GM08714 (cell line): Measurements from ENCODE around the gene NPNT.
"Not testable (repeated sequence)": the region's sequence is repeated elsewhere in the genome, so short reads cannot be mapped to it uniquely, and the experiment has no call there.

ENCODE experiments used
- H3K4me3 ChIP-seq: fragments of 200-500 bp; sonication (Bioruptor generic); 2 replicates; pipeline ENCODE4 v1.5.1; 2014; ENCODE audit warnings: mild to moderate bottlenecking, low read length, inconsistent platforms
- ZNF274 ChIP-seq: IDR thresholded peaks from 2 replicates; pipeline ENCODE4 v1.6.1; 2012; ENCODE audit warnings: mild to moderate bottlenecking, low read depth, low read length

NPNT gene, protein sequence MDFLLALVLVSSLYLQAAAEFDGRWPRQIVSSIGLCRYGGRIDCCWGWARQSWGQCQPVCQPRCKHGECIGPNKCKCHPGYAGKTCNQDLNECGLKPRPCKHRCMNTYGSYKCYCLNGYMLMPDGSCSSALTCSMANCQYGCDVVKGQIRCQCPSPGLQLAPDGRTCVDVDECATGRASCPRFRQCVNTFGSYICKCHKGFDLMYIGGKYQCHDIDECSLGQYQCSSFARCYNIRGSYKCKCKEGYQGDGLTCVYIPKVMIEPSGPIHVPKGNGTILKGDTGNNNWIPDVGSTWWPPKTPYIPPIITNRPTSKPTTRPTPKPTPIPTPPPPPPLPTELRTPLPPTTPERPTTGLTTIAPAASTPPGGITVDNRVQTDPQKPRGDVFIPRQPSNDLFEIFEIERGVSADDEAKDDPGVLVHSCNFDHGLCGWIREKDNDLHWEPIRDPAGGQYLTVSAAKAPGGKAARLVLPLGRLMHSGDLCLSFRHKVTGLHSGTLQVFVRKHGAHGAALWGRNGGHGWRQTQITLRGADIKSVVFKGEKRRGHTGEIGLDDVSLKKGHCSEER

DNA sequence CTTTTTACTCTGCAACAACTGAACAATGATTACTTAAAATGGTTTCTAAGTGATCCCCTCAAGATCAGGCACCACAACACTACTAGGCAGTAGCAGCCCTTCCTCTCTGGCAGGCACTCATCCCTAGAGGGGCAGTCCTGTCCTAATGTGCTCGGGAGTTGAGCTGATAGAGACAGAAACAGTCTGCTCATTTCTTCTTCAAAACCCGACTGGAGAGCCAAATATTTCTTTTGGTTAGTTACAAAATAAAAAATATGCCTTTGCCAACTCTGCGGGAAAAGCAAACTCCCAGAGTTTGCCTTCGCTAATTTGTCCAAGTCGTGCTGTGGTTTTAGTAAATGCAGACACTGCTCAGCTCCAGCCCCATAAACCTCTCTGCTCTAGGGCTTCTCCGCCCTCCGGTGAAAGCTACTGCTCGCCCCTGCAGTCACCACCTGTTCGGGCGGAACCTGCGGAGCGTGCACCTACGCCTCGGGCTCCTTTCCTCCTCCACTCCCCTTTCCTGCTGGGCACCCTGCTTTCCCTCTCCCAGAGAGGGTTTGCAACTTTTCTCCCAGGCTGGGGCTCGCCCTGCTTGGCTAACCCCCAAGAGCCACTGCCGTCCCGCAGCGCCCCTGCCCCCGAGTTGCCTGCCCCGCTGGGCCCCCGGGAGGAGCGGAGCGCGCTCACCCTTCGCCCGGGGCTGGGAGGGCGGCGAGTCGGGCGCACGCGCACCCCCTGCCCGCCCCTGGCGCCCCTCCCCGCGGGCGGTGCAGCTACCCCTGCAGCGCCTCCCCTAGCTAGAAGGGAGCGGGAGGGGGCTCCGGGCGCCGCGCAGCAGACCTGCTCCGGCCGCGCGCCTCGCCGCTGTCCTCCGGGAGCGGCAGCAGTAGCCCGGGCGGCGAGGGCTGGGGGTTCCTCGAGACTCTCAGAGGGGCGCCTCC lies at the start of gene NPNT:
Gene NPNT, plus strand, starts transcription at position 812 of the 923 bp plus-strand sequence. CDS start 182 bp downstream, outside the sequence.
- peak within 1 kb of the TSS; percentile 51; the same call in 1 of the 2 replicates for H3K4me3 ChIP-seq
- TF ChIP-seq ZNF274, result no peak

DNA sequence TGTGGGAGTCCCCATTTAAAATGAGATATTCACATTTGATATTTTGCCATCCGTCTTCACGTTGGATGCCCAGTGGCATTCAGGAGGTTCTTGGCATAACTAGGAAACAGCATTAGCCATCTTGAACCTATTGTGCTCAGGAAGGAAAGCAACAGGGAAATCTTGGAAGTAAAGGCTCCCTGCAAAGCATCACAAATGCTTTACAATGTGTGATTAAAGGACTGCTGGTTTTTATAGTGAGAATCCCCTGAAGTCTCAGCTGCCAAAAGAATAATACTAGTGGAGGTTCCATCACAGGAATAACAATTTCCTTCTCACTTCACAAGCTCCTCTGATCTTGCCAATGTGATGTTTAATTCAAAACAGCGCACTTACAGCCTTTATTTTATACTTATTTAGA lies 49.7 kb upstream of the NPNT start:
- H3K4me3 ChIP-seq, result no peak overlapping the region
- TF ChIP-seq ZNF274, result no peak

DNA sequence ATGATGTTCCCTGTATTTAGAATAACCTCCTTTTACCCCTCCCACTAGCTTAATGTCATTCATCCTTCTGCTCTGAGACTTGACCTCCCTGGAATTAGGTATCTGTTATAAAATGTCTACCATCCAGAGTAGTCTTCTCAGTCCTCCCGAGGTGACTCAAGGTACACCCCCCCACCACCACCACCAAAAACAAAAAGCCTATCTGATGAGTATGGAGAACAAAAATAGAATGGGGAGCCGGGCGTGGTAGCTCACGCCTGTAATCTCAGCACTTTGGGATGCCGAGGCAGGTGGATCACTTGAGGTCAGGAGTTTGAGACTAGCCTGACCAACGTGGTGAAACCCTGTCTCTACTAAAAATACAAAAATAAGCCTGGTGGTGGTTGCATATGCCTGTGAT lies 46.9 kb upstream of the NPNT start:
- not testable (repeated sequence) for H3K4me3 ChIP-seq

DNA sequence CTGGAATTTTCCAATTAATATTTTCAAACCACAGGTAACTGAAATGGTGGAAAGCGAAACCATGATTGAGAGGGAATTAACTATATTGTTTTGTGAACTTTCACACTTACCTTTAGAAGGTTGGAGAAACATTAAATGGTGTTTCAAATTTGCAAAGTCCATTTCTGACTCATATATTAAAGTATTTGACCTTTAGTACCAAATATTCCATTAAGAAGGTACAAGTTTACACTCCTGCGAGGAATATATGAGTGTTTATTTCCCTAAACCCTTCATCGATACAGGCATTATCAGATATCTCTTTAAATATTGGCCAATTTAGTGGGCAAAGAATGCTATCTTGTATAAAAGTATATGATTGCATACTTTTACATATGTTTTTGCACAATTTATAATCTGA lies 44.1 kb upstream of the NPNT start:
- no peak overlapping the region for H3K4me3 ChIP-seq
- no peak for TF ChIP-seq ZNF274

DNA sequence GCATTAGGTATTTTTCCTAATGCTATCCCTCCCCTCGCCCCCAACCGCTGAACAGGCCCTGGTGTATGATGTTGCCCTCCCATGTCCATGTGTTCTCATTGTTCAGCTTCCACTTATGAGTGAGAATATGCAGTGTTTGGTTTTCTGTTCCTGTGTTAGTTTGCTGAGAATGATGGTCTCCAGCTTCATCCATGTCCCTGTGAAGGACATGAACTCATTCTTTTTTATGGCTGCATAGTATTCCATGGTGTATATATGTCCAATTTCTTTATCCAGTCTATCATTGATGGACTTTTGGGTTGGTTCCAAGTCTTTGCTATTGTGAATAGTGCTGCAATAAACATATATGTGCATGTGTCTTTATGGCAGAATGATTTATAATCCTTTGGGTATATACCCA lies 43.0 kb upstream of the NPNT start:
- H3K4me3 ChIP-seq, result not testable (repeated sequence)

DNA sequence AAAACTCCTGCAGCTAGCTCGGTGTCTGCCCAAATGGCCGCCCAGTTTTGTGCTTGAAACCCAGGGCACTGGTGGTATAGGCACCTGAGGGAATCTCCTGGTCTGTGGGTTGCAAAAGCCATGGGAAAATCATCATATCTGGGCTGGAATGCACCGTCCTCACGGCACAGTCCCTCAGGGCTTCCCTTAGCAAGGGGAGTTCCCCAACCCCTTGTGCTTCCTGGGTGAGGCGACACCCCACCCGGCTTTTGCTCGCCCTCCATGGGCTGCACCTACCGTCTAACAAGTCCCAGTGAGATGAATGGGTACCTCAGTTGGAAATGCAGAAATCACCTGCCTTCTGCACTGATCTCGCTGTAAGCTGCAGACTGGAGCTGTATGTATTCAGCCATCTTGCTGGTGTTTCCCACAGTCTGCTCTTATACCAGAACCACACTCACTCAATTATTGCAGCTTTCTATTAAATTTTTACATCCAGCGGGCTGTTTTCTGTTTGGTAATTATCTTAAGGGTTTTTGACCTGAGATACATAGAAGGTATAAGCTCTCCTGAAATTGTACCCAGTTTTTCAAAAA lies 36.7 kb upstream of the NPNT start:
- no peak for TF ChIP-seq ZNF274
- no peak overlapping the region for H3K4me3 ChIP-seq

DNA sequence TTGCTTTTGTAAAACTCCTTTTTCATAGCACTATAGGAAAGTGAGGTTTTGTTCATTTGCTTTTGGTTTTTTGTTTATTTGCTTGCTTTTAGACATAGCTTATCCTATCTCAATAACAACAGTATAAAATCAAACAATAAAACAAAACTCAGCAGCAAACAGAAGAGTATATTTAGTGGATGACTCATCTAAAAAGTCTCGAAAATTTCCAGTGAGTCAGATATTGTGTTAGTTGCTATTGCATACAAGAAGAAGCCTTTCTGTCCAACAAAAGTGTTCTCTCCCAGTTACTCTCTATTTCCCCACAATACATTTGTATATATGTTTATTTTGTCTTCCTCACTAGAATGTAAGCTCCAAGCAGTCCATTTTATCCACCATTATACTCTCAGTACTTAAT lies 36.0 kb upstream of the NPNT start:
- H3K4me3 ChIP-seq, result no peak overlapping the region
- no peak for TF ChIP-seq ZNF274

DNA sequence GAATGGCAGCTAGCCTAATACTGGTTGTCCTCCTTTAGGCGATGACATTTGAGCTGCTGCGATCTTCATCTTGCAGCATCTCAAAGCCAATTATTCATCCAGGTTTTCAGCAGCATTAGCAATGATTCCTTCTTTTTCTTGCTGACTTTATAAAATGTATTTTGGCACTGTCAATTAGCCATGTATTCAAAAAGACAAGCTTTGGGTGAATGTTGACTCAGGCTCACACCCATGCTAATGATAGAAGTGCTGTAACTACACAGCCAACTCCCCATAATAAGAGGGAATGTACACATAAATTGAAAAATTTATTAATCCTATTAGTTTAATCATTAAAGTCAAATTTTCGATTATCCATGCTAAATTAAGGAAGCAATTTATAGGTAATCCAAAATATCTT lies 24.3 kb upstream of the NPNT start:
- no peak overlapping the region for H3K4me3 ChIP-seq
- no peak for TF ChIP-seq ZNF274

DNA sequence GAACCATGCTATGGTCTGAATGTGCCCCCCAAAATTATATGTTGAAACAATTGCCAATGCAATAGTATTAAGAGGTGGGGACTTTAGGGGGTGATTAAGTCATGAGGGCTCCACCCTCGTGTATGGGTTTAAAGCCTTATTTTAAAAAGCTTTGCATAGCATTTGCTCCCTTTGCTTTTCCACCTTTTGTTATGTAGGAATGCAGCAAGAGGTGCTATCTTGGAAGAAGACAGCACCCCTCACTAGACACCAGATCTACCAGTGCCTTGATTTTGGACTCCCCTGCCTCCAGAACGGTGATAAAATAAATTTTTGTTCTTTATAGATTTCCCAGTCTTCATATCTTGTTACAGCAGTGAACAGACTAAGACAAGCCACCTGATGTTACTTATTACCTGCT lies 23.3 kb upstream of the NPNT start:
- no peak overlapping the region for H3K4me3 ChIP-seq
- no peak for TF ChIP-seq ZNF274

DNA sequence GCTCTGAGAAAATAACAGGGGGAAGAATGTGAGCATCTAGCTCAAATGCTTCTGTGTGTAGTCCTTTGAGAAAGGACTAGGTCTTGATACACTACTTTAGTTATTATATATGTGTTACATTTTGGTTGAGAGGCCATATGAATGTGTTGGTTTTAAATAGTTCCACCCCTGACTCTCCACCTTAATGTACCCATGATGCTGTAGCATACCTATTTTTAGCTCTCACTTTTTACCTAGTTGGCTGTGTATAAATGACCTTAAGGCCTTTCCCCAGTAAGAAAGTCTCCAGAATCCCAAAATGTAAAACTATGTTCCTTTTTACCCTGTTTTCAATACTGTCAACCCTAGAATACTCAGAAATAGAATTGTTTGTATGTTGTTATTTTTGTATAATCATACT lies 20.0 kb upstream of the NPNT start:
- H3K4me3 ChIP-seq, result no peak overlapping the region
- TF ChIP-seq ZNF274, result no peak

DNA sequence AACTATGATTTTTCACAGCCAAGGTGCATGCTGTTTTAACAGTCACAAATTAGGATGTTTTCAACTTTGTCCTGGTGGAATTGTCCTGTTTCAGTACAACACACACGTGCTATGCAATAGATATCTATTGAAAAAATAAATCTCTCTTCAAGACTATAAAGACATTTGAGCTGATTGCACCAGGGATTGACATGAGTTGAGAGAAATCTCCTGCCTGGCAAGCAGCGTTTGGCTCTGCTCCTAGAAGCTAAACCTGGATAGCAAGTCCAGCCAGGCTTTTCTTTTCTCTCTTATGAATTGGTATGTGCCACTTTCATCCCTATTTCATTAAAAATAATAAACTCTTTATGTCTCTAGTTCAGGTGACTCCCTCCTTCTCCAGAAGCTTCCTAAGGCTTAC lies 16.6 kb upstream of the NPNT start:
- H3K4me3 ChIP-seq, result no peak overlapping the region
- no peak for TF ChIP-seq ZNF274

DNA sequence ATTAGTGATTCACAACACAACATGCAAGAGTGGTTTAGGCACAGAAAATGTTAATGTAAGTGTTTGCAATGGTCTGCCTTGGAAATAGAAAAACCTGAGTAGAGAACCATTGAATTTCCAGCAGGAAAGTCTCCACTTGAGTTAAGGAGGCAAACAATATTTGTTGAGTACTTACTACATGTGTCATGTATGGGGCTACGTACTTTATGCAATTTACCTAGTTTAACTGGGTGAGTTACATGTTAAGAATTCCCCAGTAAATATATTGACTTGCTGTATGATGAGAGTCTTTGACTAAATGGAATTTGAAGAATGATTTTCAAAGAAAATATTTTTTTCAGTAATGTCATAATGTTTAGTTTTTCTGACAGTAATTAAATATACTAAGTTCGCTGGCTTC lies 7.8 kb upstream of the NPNT start:
- no peak overlapping the region for H3K4me3 ChIP-seq
- TF ChIP-seq ZNF274, result no peak

DNA sequence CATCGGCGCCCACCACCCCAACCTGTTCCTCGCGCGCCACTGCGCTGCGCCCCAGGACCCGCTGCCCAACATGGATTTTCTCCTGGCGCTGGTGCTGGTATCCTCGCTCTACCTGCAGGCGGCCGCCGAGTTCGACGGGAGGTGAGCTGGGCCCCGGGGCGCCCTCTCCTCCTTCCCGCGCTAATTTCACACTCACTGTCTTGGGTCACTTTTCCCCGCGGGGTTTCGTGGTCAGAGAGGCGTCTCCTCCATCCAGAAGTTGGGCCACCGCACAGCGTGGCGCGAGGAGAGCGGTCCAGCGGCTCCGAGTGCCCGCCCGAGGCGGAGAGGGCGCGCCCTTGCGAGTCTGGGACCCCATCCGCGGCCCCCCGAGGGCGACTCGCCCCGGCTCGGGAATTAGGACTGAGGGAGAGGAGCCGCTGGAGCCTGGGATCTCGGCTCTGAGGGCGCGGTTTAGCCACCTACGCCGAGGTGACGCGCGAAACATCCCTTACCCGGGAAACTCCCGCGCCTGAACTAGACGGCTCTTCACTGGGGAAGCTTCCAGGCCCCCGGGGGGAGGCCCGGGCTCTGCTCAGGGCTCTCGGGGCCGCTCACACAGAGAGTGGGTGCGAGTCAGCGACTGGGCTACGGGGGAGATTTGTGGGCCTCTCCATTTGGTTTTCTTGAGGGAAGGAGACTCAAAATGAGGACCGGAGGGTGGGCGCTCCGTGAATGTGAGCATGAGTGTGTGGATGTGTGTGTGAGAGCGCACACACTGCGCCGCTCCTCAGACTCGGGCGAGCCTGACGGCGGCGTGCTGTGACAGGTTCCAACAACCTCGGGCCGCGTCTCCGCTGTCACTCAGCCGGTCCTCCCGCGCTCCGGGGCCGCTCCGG lies 551 bp downstream of the NPNT start:
- no peak for TF ChIP-seq ZNF274
- H3K4me3 ChIP-seq, result peak overlapping the region; percentile 51; the same call in 1 of the 2 replicates
